Activated CD4-positive, alpha-beta T cell treated with anti-CD3 and anti-CD28 coated beads, Interleukin-2, amount 50 U/mL, for 4 hours (primary cell): Measurements from ENCODE around the gene BCL2L15.

Source experiments
- DNase-seq, 2 experiments: peaks; one replicate each; pipeline ENCODE4 v3.0.0-alpha.2; 2020

The BCL2L15 gene

DNA sequence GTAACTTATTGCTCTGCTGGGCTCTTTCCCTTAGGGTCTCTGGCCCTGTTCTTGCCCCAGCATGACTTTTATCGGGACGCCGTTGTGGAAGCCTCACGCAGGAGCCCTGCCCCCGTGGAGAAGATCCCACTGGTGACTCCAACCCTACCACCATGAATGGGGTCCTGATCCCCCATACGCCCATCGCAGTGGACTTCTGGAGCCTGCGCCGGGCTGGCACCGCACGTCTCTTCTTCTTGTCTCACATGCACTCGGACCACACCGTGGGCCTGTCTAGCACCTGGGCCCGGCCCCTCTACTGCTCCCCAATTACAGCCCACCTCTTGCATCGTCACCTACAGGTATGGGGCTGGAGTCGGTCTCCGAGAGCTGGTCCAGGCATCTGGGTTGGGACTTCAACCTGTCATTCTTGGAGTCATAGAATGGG lies 18.1 kb upstream of the BCL2L15 start:
- peak in 1 of 2 experiments; percentile 3 for DNase-seq

DNA sequence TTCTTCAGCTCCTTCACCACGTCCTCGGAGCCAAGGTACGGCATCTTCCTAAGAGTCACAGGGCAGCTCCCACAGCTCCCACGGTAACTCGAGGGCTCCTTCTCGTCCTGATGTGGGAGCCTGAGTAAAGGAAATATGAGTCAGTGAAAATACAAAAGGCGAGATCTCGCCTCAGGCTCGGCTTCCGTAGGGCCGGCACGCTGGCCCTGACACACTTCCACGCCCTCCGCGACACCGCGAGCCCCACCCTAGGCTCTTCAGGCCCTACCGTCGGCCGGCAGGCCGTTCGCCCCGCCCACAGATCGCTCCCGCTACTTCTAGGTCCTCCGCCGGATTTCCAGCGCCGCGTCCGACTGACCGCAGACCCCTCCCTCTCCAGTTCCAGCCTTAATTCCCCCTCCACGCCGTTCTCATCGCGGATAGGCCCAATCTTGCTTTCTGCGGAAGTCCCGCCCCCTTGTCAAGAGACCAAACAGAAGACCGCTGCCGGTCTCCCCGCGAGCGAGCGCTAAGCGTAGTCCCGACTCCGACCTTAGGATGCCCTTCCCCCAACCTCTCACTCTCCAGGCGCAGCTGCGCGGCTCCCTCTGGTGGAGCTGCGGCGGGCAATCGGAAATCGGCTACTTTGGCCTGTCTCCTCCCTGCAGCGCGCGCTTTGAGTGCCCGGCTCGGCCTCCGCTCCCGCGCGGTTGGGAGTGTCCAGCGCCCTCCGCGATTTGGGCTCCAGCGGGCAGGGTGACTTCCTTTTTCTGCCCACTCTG lies 17.5 kb upstream of the BCL2L15 start, which contains the start of the genes AP4B1 and DCLRE1B:
AP4B1 (minus strand) TSS at position 126 of the 761 bp plus-strand sequence; CDS start at position 44, 82 bp downstream.
DCLRE1B (plus strand) TSS at position 653 of the 761 bp plus-strand sequence. CDS start 261 bp downstream, outside the sequence.
- DNase-seq = peak; percentile 93 to 96

DNA sequence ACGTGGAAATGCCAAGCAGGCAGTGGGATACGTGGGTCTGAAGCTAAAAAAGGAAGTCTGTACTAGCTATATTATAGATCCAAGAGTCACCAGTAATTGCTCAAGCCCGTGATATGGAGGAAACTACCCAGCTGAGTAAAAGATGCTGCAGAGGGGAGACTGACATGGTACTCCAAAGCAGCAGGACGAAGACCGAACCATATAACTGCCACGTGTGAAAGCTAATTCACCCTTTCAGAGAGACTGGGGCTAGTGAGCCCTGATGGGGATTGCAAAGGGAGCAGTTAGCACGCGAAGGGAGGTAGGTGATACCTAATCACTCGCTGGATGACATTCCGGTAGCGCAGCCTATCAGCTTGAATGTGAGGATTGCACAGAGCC lies 16.9 kb upstream of the BCL2L15 start:
- DNase-seq = peak; percentile 45 to 51

DNA sequence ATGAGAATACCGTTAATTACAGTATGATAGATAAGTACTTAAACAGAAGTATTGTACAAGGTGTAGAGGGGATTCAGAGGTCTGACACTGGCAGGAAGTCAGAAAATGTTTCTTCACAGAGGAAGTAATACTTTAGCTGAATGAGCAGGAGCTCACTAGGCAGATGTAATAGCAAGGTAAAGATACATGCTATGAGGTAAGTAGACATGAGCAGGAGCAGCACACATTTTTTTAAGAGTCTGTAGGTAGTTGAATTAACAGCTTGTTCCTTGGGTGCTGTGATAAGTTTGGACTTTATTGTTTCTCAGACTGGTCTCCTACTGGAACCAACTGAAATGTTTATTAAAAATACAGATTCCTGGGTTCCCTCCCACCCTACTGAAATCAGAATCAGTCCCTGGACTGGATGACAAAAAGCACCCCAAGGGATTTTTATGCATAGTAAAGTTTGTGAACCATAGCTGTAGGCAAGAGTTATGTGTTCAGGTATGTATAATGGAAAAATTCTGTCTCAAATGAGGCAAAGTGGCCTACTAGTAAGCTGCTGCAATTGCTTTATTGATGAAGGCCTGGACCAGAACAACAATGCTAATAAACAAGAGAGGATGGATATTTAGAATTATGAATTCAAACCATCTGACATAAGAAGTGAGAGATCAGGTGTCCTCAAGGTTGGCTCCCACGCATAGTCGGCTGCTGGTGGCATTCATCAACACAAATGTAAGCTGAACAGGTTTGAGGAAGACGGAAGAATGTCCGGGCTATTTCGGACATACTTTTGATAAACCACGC lies 16.3 kb upstream of the BCL2L15 start:
- DNase-seq = no peak

GRCh38 chr1:113901191-113901590 lies 13.8 kb upstream of the BCL2L15 start:
- DNase-seq = no peak

DNA sequence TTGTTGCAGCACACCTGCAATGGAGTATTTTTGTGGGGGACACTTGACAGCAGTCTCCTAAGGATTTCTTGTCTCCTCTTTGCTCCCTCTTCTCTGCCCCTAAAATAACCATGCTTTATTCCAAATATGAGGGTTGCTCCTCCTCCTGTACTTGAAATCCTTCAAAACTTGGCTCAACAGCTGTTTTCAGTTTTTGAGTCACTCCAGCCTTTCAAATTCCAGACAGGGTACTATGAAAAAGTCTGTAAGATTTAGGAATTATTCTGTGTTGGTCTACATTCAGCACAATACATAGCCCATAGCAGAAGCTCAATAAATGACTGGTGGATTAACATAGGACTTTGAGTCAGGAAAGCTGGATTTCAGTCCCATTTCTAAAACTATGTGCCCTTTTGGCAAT lies 11.7 kb upstream of the BCL2L15 start:
- DNase-seq = no peak

GRCh38 chr1:113898241-113898814 lies 10.9 kb upstream of the BCL2L15 start:
- DNase-seq = no peak

- DNase-seq = no peak
These were observed 8.6 kb upstream of the BCL2L15 start for GRCh38 chr1:113895961-113896360.

GRCh38 chr1:113895098-113895497 lies 7.7 kb upstream of the BCL2L15 start:
- DNase-seq = no peak

DNA sequence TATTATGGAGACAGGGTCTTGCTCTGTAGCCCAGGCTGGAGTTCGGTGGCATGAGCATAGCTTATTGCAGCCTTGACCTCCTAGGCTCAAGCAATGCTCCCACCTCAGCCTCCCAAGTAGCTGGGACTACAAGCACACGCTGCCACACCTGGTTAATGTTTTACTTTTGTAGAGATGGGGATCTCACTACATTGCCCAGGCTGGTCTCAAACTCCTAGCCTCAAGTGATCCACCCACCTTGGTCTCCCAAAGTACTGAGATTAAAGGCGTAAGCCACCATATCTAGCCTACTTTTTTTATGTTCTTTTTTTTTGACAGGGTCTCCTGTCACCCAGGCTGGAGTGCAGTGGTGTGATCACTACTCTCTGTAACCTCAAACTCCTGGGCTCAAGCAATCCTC lies 5.9 kb upstream of the BCL2L15 start:
- DNase-seq = no peak

GRCh38 chr1:113891631-113892220 lies 4.3 kb upstream of the BCL2L15 start:
- DNase-seq = no peak

GRCh38 chr1:113890816-113891215 lies 3.4 kb upstream of the BCL2L15 start:
- no peak for DNase-seq

GRCh38 chr1:113886417-113887401 lies 672 bp downstream of the BCL2L15 start:
- no peak for DNase-seq

DNA sequence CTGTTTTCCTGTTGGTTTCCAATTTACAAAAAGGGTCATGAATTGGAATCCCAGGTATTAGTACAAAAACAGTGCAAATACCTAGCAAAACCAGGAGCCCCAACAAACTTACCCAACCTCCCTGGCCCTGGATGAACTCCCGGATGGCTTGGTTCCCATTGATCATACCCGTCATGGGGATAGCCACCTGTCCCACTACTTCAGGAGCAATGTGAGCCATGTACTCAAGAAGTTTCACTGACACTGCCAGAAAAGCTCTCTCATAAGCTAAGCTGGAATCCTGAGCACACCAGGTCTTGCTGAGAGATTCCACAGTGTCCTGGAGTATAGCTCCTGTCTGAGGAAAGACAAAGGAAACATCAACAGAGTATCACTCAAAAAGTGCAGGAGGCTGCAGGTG lies 5.7 kb downstream of the BCL2L15 start:
- DNase-seq = no peak

GRCh38 chr1:113879739-113880038 lies 7.7 kb downstream of the BCL2L15 start:
- no peak for DNase-seq

DNA sequence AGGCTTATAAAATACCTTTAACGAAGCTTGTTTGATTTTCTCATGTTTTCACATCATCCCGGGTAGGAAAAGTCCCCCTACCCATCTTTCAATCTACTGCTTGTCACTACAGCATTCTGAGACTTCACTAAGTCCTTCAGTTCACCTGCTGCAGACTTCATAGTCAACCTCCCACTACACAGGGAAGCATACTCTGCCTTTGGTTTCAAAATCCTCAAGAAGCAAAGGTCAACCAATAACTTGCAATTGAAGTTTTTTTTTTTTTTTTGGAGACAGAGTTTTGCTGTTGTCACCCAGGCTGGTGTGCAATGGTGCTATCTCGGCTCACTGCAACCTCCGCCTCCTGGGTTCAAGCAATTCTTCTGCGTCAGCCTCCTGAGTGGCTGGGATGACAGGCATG lies 11.2 kb downstream of the BCL2L15 start:
- no peak for DNase-seq

GRCh38 chr1:113875714-113876113 lies 11.7 kb downstream of the BCL2L15 start:
- DNase-seq = no peak

- no peak for DNase-seq
These were observed 13.1 kb downstream of the BCL2L15 start for GRCh38 chr1:113874012-113874879.

GRCh38 chr1:113872219-113872935 lies 15.0 kb downstream of the BCL2L15 start:
- DNase-seq = no peak

DNA sequence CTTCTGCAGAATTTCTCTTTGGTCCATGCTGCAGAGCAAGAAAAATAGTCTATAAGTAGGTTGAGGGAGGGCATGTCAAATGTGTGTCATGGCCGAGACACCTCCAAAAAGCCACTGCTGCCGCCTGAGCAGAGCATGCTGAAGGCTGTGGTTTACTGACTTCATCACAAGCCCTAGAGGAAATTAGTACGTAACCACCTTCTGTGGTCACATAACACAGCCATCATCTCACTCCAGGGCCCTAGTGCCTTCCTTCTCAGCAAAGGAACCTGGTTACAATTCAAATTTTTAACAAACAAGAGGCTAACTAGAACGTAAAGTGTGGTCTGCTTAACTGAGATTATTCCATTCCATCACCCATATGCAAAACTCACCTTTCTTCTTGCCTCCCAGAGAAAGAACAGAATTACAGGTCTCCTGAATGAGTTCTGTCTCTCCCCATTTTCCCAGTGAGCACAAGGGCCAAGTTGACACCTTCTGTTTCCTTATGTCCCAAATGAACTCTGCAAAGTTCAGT lies 15.7 kb downstream of the BCL2L15 start, which contains the start of gene PTPN22:
PTPN22 (minus strand) TSS at position 116 of the 517 bp plus-strand sequence.
- peak; percentile 74 to 80 for DNase-seq
